HepG2 (cell line): ENCODE results near the gene LCAT. TPM values are rescaled to one million over a fixed set of nuclear protein-coding genes. Genes with fewer than 3 reads are reported as not detected.

Experiments
- FOXM1 ChIP-seq: sonication (generic); formaldehyde crosslinking; IDR thresholded peaks from 2 replicates; pipeline ENCODE4 v1.5.0; 2020; ENCODE audit warnings: missing genetic modification reagents
- MED1 ChIP-seq: sonication (generic); formaldehyde crosslinking; IDR thresholded peaks from 2 replicates; pipeline ENCODE4 v1.4.0; 2020; ENCODE audit warnings: missing genetic modification reagents
- RAD51 ChIP-seq: fragments of 450-650 bp; IDR thresholded peaks from 2 replicates; pipeline ENCODE4 v1.6.1; 2016; ENCODE audit warnings: borderline replicate concordance
- SRY ChIP-seq: sonication (generic); formaldehyde crosslinking; IDR thresholded peaks from 2 replicates; pipeline ENCODE4 v1.8.0; 2022; ENCODE audit warnings: mild to moderate bottlenecking, missing genetic modification reagents
- TEAD2 ChIP-seq: sonication (generic); formaldehyde crosslinking; IDR thresholded peaks from 2 replicates; pipeline ENCODE4 v1.9.0; 2021; ENCODE audit warnings: missing genetic modification reagents
- ZBTB3 ChIP-seq: sonication (generic); formaldehyde crosslinking; IDR thresholded peaks from 2 replicates; pipeline ENCODE4 v1.4.0; 2020; ENCODE audit warnings: low read depth, mild to moderate bottlenecking, moderate library complexity, missing genetic modification reagents, borderline replicate concordance
- ZNF124 ChIP-seq: sonication (generic); formaldehyde crosslinking; IDR thresholded peaks from 2 replicates; pipeline ENCODE4 v1.4.0; 2020; ENCODE audit warnings: missing genetic modification reagents
- ZNF160 ChIP-seq: sonication (generic); formaldehyde crosslinking; IDR thresholded peaks from 2 replicates; pipeline ENCODE4 v1.8.0; 2022; ENCODE audit warnings: mild to moderate bottlenecking, inconsistent platforms, missing genetic modification reagents
- polyA plus RNA-seq, 8 experiments: library from polyadenylated mRNA; depleted of rRNA in 3 of 8; stranded (reverse) in 7 of 8; unstranded in 1 of 8; fragments of >200 nt; fragmentation: Illumina TruSeq in 4 of 8; extraction: Trizol in 4 of 8; gene quantifications; 2 replicates each; pipeline versions ENCODE4 v1.2.1 to v1.2.3, GENCODE V29; 2011 to 2016; ENCODE audit warnings: low read depth in 4 of 8, missing spikeins in 1 of 8, mixed read lengths in 1 of 8; ENCODE audit not compliant: insufficient read depth in 1 of 8
- total RNA-seq, 5 experiments: library from RNA; depleted of rRNA; stranded (reverse); fragments of >200 nt; fragmentation: Illumina TruSeq; extraction: Trizol; gene quantifications; 2 replicates each; pipeline ENCODE4 v1.2.3, GENCODE V29; 2016; ENCODE audit warnings: low read depth in 1 of 5
- TF ChIP-seq, protein P1 (sequence below): sonication (generic); formaldehyde crosslinking; IDR thresholded peaks from 2 replicates; pipeline ENCODE4 v1.4.0; 2020; ENCODE audit warnings: low read depth, mild to moderate bottlenecking, missing genetic modification reagents
- TF ChIP-seq, protein P2 (sequence below): IDR thresholded peaks from 2 replicates; pipeline ENCODE4 v1.6.1; 2016; ENCODE audit warnings: missing compliant biosample characterization, missing genetic modification reagents, borderline replicate concordance
- TF ChIP-seq, protein P3 (sequence below): sonication (generic); formaldehyde crosslinking; IDR thresholded peaks from 2 replicates; pipeline ENCODE4 v1.9.0; 2021; ENCODE audit warnings: missing genetic modification reagents, mild to moderate bottlenecking, borderline replicate concordance
- TF ChIP-seq, protein P4 (sequence below): sonication (generic); formaldehyde crosslinking; IDR thresholded peaks from 2 replicates; pipeline ENCODE4 v1.4.0; 2020; ENCODE audit warnings: missing genetic modification reagents, mild to moderate bottlenecking, borderline replicate concordance
- TF ChIP-seq, protein P5 (sequence below): sonication (generic); formaldehyde crosslinking; IDR thresholded peaks from 2 replicates; pipeline ENCODE4 v1.5.1; 2020; ENCODE audit warnings: mild to moderate bottlenecking, missing genetic modification reagents, moderate library complexity
- TF ChIP-seq, protein P6 (sequence below): sonication (generic); formaldehyde crosslinking; IDR thresholded peaks from 2 replicates; pipeline ENCODE4 v1.4.0; 2020; ENCODE audit warnings: missing genetic modification reagents, borderline replicate concordance

LCAT gene
- total and polyA plus RNA-seq, 2 of the 13 experiments (the other 11 are each of a cell fraction or from before 2014, with no cell fraction given): 36.1 to 38.9 TPM

DNA sequence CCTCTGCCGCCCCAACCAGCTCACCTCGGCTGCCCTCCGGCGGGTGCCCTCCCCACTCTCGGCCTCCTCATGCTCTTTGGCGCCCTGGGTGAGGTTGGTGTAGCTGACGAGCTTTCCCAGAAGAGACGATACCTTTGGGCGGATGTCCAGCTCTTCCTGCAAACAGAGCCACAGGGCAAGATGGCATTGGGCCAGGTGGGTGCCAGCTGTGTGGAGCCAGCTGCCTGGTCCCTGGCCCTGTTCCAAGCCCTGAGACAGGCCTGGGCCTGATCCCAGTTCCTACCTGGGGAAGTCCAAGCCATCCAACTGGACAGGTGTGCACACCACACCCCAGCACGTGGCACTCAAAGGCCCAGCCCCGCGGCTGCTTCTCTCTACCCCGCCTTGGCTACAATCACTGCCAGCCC, 17.6 kb upstream of the LCAT start (continued):
- TF ChIP-seq, protein P1, sequence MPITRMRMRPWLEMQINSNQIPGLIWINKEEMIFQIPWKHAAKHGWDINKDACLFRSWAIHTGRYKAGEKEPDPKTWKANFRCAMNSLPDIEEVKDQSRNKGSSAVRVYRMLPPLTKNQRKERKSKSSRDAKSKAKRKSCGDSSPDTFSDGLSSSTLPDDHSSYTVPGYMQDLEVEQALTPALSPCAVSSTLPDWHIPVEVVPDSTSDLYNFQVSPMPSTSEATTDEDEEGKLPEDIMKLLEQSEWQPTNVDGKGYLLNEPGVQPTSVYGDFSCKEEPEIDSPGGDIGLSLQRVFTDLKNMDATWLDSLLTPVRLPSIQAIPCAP: no peak
- TF ChIP-seq SRY: no peak
- no peak for TF ChIP-seq MED1
- no peak for TF ChIP-seq FOXM1 (CRISPR knock-in tag)
- TF ChIP-seq TEAD2 (CRISPR knock-in tag): no peak
- no peak for TF ChIP-seq ZNF124 (CRISPR knock-in tag)
- TF ChIP-seq ZBTB3 (CRISPR knock-in tag): no peak
- TF ChIP-seq, protein P2, sequence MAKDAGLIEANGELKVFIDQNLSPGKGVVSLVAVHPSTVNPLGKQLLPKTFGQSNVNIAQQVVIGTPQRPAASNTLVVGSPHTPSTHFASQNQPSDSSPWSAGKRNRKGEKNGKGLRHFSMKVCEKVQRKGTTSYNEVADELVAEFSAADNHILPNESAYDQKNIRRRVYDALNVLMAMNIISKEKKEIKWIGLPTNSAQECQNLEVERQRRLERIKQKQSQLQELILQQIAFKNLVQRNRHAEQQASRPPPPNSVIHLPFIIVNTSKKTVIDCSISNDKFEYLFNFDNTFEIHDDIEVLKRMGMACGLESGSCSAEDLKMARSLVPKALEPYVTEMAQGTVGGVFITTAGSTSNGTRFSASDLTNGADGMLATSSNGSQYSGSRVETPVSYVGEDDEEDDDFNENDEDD (CRISPR knock-in tag): no peak
- TF ChIP-seq, protein P3, sequence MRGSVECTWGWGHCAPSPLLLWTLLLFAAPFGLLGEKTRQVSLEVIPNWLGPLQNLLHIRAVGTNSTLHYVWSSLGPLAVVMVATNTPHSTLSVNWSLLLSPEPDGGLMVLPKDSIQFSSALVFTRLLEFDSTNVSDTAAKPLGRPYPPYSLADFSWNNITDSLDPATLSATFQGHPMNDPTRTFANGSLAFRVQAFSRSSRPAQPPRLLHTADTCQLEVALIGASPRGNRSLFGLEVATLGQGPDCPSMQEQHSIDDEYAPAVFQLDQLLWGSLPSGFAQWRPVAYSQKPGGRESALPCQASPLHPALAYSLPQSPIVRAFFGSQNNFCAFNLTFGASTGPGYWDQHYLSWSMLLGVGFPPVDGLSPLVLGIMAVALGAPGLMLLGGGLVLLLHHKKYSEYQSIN: no peak
- TF ChIP-seq, protein P4, sequence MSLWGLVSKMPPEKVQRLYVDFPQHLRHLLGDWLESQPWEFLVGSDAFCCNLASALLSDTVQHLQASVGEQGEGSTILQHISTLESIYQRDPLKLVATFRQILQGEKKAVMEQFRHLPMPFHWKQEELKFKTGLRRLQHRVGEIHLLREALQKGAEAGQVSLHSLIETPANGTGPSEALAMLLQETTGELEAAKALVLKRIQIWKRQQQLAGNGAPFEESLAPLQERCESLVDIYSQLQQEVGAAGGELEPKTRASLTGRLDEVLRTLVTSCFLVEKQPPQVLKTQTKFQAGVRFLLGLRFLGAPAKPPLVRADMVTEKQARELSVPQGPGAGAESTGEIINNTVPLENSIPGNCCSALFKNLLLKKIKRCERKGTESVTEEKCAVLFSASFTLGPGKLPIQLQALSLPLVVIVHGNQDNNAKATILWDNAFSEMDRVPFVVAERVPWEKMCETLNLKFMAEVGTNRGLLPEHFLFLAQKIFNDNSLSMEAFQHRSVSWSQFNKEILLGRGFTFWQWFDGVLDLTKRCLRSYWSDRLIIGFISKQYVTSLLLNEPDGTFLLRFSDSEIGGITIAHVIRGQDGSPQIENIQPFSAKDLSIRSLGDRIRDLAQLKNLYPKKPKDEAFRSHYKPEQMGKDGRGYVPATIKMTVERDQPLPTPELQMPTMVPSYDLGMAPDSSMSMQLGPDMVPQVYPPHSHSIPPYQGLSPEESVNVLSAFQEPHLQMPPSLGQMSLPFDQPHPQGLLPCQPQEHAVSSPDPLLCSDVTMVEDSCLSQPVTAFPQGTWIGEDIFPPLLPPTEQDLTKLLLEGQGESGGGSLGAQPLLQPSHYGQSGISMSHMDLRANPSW: no peak
- TF ChIP-seq, protein P5, sequence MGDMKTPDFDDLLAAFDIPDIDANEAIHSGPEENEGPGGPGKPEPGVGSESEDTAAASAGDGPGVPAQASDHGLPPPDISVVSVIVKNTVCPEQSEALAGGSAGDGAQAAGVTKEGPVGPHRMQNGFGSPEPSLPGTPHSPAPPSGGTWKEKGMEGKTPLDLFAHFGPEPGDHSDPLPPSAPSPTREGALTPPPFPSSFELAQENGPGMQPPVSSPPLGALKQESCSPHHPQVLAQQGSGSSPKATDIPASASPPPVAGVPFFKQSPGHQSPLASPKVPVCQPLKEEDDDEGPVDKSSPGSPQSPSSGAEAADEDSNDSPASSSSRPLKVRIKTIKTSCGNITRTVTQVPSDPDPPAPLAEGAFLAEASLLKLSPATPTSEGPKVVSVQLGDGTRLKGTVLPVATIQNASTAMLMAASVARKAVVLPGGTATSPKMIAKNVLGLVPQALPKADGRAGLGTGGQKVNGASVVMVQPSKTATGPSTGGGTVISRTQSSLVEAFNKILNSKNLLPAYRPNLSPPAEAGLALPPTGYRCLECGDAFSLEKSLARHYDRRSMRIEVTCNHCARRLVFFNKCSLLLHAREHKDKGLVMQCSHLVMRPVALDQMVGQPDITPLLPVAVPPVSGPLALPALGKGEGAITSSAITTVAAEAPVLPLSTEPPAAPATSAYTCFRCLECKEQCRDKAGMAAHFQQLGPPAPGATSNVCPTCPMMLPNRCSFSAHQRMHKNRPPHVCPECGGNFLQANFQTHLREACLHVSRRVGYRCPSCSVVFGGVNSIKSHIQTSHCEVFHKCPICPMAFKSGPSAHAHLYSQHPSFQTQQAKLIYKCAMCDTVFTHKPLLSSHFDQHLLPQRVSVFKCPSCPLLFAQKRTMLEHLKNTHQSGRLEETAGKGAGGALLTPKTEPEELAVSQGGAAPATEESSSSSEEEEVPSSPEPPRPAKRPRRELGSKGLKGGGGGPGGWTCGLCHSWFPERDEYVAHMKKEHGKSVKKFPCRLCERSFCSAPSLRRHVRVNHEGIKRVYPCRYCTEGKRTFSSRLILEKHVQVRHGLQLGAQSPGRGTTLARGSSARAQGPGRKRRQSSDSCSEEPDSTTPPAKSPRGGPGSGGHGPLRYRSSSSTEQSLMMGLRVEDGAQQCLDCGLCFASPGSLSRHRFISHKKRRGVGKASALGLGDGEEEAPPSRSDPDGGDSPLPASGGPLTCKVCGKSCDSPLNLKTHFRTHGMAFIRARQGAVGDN: peak; percentile 24; the same call in 1 of the 2 replicates
- TF ChIP-seq RAD51: no peak
- TF ChIP-seq ZNF160 (CRISPR knock-in tag): no peak
- TF ChIP-seq, protein P6, sequence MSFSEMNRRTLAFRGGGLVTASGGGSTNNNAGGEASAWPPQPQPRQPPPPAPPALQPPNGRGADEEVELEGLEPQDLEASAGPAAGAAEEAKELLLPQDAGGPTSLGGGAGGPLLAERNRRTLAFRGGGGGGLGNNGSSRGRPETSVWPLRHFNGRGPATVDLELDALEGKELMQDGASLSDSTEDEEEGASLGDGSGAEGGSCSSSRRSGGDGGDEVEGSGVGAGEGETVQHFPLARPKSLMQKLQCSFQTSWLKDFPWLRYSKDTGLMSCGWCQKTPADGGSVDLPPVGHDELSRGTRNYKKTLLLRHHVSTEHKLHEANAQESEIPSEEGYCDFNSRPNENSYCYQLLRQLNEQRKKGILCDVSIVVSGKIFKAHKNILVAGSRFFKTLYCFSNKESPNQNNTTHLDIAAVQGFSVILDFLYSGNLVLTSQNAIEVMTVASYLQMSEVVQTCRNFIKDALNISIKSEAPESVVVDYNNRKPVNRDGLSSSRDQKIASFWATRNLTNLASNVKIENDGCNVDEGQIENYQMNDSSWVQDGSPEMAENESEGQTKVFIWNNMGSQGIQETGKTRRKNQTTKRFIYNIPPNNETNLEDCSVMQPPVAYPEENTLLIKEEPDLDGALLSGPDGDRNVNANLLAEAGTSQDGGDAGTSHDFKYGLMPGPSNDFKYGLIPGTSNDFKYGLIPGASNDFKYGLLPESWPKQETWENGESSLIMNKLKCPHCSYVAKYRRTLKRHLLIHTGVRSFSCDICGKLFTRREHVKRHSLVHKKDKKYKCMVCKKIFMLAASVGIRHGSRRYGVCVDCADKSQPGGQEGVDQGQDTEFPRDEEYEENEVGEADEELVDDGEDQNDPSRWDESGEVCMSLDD: no peak
